Measurements from ENCODE around the gene VRK1.
A peak's percentile ranks its signal among the peaks of the same experiment; 100 is the strongest.
"Not testable (repeated sequence)": the region's sequence is repeated elsewhere in the genome, so short reads cannot be mapped to it uniquely, and the experiment has no call there.

VRK1 gene, protein sequence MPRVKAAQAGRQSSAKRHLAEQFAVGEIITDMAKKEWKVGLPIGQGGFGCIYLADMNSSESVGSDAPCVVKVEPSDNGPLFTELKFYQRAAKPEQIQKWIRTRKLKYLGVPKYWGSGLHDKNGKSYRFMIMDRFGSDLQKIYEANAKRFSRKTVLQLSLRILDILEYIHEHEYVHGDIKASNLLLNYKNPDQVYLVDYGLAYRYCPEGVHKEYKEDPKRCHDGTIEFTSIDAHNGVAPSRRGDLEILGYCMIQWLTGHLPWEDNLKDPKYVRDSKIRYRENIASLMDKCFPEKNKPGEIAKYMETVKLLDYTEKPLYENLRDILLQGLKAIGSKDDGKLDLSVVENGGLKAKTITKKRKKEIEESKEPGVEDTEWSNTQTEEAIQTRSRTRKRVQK
- 56.0 to 63.9 (median 60.0) reads per million in 4 experiments for total RNA-seq

DNA sequence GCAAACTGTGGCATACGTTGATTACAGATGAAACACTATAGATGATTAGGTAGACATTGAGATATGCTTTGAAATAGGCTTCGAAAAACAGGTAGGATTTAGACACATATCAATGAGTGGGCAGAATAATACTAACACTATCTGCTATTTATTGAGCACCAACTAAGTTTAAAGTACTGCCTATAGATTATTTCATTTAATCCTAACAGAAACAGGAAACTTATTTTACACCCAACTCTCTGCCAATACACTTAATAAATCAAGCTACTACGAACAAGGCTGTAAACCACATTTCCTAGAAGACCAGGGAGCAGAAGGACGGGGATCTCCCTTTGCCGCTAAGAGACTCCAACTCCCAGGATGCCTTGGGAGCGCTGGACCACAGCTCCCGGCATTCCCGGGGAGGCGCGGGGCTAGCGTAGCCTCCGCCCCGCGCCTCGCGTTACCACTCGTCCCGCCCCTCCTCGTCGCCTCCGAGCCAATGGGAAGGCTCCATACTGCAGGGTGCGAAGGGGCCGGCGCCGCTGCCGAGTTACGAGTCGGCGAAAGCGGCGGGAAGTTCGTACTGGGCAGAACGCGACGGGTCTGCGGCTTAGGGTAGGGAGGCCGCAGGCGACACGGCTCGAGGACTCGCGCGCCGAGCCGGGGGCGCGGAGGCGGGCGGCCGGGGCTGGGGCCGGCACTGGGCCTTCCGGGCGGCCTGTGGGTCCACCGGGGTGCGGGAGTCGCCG, at the start of gene VRK1:
Gene VRK1, plus strand, starts transcription at position 532 of the 731 bp plus-strand sequence. CDS start 36,090 bp downstream, outside the sequence.
- DNase-seq: peak; percentile 91

GRCh38 chr14:96747608-96748007, 49.6 kb upstream of the VRK1 start:
- no peak for DNase-seq

DNA sequence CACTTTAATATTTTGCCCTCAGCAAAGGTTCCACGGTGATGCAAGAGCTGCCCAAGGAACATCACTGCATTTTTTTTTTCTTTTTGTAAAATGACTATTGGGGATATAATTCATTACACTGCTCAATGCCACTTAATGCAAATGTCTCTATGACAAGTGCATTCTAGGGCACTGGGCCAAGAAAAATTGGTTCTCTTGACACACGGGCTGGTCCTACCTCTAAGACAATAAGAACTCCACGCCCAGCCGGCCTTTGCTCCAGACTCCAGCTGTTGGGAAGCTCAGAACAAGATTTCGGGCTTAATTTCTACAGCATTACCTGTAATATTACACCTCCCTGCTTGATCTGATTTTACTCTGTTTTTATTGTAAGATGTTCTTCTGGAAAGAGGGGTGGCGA, 48.8 kb upstream of the VRK1 start:
- DNase-seq: no peak

GRCh38 chr14:96751505-96751904, 45.7 kb upstream of the VRK1 start:
- DNase-seq: no peak

DNA sequence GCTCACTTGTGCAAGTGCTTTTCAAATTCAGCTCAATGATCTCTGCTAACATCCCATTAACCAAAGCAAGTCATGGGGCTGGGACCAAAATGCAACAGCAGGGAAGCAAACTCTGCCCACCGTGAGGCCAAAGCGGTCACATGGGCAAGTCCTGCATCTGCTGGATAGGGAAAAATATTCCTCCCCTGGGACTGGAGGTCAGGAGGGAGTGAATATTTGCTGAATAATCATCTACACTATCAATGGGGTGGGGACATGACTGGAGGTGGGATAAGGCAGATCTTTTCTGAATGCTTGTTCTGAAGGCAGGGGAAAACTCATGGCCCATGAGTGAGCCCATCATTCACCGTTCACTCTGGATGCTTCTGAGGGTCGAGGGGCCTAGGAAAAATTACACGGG, 45.1 kb upstream of the VRK1 start:
- DNase-seq: no peak

DNA sequence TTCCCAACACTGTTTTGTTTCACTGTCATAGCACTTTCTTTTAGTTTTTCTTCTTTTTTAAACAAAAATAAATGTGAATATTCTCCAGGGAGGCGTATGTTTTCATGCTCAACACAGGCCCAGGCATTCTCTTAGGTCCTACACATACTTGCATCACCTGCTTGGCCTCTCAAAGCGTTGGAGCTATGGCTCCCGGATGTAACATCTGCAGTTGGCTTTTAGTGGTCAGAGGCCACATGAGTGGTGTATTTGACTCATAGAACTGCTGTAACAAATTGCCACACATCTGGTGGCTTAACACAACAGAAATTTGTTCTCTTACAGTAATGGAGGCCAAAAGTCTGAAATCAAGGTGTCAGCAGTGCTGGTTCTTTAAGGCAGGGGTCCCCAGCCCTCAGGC, 44.6 kb upstream of the VRK1 start:
- DNase-seq: no peak

- no peak for DNase-seq
Observed at GRCh38 chr14:96754162-96754844, 42.9 kb upstream of the VRK1 start.

DNA sequence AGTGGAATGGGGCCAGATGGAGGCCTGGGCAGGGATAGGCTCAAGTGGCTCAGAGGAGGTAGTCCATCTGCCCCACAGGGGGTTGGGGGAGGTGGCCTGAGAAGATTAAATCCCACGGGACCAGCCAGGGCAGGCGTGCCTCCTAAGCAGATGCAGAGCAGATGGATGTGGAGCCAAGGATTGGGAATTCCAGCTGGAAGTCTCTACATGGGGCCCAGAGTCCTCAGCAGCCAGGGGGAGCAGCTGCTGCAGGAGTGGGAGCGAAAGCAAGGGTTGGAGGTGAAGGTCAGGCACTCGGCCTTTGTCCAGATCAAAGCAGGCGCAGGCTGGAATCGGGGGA, 42.4 kb upstream of the VRK1 start:
- DNase-seq: no peak

DNA sequence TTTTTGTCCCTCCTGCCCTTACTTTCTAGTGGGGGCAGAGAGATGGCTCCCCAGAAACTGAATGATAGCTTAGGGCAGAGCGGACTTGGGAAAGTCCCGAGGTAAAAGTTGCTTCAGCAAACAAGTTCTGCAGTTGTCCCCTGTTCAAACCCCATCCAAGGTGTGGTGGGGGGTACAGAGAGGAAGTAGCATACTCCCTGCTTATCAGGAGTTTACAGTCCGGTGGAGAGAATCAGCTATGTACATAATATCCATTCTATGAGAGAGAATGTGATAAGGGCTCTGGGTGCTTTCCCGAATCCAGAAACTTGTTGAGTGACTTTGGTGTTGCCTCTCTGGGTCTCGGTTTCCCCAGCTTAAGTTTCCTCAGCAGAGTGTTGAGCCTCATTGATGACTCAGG, 40.4 kb upstream of the VRK1 start:
- DNase-seq: no peak

GRCh38 chr14:96757456-96757855, 39.7 kb upstream of the VRK1 start:
- no peak for DNase-seq

DNA sequence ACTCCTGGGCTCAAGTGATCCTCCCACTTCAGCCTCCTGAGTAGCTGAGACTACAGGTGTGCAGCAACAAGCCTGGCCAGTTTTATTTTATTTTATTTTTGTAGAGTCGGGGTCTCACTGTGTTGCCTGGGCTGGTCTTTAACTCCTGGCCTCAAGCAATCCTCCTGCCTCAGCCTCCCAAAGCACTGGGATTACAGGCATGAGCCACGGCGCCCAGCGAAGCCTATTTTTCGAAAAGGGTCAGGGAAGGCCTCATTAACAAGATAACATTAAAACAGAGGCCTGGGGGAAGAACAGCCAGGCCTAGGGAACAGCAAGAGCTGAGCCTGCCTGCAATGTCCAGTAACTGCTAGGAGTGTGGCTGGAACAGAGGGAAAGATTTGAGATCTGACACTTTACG, 36.1 kb upstream of the VRK1 start:
- no peak for DNase-seq

DNA sequence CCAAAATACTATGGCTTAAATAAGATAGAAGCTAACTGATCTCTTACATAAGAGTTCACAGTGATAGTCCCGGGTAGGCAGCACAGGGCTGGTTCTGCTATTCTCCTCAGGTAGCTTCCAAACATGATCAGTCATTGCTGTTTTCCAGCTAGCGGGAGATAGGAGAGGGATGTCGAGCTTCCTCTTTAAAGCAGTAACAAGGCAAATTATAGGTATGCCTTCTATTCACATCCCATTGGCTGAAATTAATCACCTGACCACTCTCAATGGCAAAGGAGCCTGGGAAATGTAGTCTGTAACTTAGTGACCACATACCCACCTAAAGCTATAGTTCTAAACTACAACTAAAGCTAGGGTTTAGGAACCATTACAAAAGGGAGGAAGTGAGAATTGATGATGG, 34.5 kb upstream of the VRK1 start:
- no peak for DNase-seq

DNA sequence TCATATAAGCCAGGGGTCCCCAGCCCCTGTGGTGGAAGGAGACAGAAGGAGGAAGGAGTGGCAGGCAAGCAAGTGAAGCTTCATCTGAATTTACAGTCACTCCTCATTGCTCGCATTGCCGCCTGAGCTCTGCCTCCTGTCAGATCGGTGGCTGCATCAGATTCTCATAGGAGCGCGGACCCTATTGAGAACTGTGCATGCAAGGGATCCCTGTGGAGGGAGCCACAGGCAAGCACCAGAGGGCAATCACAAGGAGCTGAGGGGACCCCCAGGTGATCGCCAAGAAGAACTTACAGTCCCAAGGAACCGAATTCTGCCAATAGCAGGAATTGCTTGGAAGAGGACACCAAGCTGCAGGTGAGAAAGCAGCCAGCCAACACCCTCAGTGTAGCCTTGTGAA, 33.2 kb upstream of the VRK1 start:
- DNase-seq: no peak

- not testable (repeated sequence) for DNase-seq
Observed at GRCh38 chr14:96765205-96765604, 32.0 kb upstream of the VRK1 start.

DNA sequence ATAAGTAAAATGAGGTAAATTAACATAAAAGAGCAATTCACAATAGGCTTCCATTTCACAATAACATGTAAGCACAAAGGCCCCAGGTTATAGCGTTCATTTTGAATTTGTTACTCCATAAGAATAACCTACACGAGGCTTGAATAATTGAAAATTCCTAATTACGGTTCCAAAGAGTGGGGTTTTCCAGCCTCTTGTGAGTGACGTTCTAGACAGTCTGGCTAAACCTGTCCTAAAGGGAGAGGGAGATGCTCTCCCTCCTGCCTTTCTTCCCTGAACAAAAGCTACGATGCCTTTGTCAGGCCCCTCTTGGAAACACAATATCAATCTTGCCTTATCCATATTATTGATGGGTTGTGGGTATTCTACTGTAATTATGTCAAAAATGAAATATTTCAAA, 24.3 kb upstream of the VRK1 start:
- DNase-seq: no peak

DNA sequence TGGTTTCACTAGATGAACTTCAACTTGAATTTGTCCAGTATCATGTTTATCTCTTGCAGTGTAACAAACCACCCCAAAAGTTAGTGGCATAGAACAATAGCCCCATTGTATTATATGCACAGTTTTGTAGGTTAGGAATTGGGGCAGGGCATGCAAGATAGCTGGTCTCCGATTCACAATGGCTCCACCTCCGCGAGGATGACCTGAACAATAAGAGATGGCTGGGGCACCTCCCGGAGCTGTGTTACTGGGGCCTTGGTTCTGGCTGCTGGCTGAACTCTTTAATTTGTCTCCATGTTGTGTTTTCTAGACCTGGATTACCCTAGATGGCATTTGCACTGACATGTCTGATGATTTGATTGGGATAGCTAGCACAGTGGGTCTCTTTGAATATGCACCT, 20.4 kb upstream of the VRK1 start:
- DNase-seq: no peak

GRCh38 chr14:96780500-96780899, 16.7 kb upstream of the VRK1 start:
- no peak for DNase-seq

GRCh38 chr14:96781371-96781770, 15.8 kb upstream of the VRK1 start:
- DNase-seq: no peak

DNA sequence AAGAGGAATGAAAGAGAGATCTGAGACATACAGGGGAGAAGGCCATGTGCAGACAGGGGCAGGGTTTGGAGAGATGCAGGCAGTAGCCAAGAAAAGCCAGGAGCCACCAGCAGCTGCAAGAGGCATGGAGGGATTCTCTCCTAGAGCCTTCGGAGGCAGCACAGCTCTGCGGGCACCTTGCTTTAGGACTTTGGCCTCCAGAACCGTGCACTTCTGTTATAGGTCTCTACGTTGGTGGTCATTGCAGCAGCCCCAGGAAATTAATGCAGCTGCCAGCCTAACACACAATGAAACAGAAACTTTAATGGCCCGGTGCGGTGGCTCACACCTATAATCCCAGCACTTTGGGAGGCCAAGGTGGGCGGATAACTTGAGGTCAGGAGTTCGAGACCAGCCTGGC, 14.7 kb upstream of the VRK1 start:
- no peak for DNase-seq

- no peak for DNase-seq
Observed at GRCh38 chr14:96783043-96783914, 13.9 kb upstream of the VRK1 start.

DNA sequence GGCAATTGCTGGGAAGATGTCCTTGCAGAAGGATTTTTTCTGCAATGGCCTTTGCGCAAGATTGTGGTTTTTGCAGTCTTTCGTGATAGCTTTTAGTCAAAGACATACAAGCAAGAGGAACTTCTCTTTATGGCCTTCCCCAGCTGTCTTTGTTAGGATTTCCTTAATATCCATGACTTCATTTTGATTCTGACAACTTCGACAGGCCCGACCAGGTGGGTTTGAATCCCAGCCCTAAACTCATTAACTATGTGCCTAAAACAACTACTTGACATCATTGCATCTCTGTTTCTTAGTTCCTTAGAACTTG, 13.3 kb upstream of the VRK1 start:
- DNase-seq: no peak

GRCh38 chr14:96790186-96790585, 7.0 kb upstream of the VRK1 start:
- DNase-seq: no peak

GRCh38 chr14:96790706-96791105, 6.5 kb upstream of the VRK1 start:
- DNase-seq: no peak
